NCI-H1930 (cell line): ENCODE results near the gene CKAP5.
"Not testable (repeated sequence)": the region's sequence is repeated elsewhere in the genome, so short reads cannot be mapped to it uniquely, and the experiment has no call there.

Source experiments
- DNase-seq, 2 experiments: peaks; one replicate each; lab custom pipeline; 2025; lab: John Stamatoyannopoulos, UW

The CKAP5 gene

GRCh38 chr11:46726206-46726862 is 119.7 kb downstream of the CKAP5 start:
- DNase-seq = no peak

GRCh38 chr11:46725338-46726205 is 120.5 kb downstream of the CKAP5 start:
- no peak for DNase-seq

- no peak for DNase-seq
Observed at GRCh38 chr11:46724088-46724487, 122.0 kb downstream of the CKAP5 start.

- no peak for DNase-seq
Observed at GRCh38 chr11:46723359-46723680, 122.8 kb downstream of the CKAP5 start.

- no peak for DNase-seq
Observed at GRCh38 chr11:46722566-46723358, 123.3 kb downstream of the CKAP5 start.

GRCh38 chr11:46721286-46721685 is 124.8 kb downstream of the CKAP5 start:
- DNase-seq = no peak

- DNase-seq = no peak
Observed at GRCh38 chr11:46719543-46720218, 126.4 kb downstream of the CKAP5 start.

GRCh38 chr11:46719048-46719542 is 127.0 kb downstream of the CKAP5 start, which contains the start of gene F2:
Gene F2 (plus strand): TSS chr11:46719213. CDS start chr11:46719236, 23 bp downstream.
- DNase-seq = no peak

- no peak for DNase-seq
Observed at GRCh38 chr11:46718155-46719019, 127.7 kb downstream of the CKAP5 start.

GRCh38 chr11:46717825-46718154 is 128.3 kb downstream of the CKAP5 start:
- not testable (repeated sequence) for DNase-seq

- no peak for DNase-seq
Observed at GRCh38 chr11:46712874-46713576, 133.1 kb downstream of the CKAP5 start.

- DNase-seq = no peak
Observed at GRCh38 chr11:46711303-46711702, 134.8 kb downstream of the CKAP5 start.

- DNase-seq = no peak
Observed at GRCh38 chr11:46710821-46711269, 135.2 kb downstream of the CKAP5 start.

GRCh38 chr11:46709351-46709750 is 136.7 kb downstream of the CKAP5 start:
- DNase-seq = not testable (repeated sequence)

- no peak for DNase-seq
Observed at GRCh38 chr11:46706886-46707285, 139.2 kb downstream of the CKAP5 start.

GRCh38 chr11:46705070-46705688 is 140.9 kb downstream of the CKAP5 start:
- no peak for DNase-seq

GRCh38 chr11:46701078-46701654 is 144.9 kb downstream of the CKAP5 start:
- no peak for DNase-seq

- peak; percentile 99 to 100 for DNase-seq
Observed at GRCh38 chr11:46700241-46701077, 145.6 kb downstream of the CKAP5 start, which contains the start of the genes ARHGAP1 and ZNF408. Gene ARHGAP1 (minus strand): TSS chr11:46700619. CDS start chr11:46696107, 4,512 bp downstream. Gene ZNF408 (plus strand): TSS chr11:46701031. CDS start chr11:46701048, 17 bp downstream.
